NOMO-1 treated with dmso at 0.1 percent for 144 hours (cell line): ENCODE results near the gene LDLRAD4.

Experiments
- DNase-seq: peaks from one replicate; lab custom pipeline; 2025; ENCODE audit not compliant: unreplicated experiment; lab: John Stamatoyannopoulos, UW

The LDLRAD4 gene

DNA sequence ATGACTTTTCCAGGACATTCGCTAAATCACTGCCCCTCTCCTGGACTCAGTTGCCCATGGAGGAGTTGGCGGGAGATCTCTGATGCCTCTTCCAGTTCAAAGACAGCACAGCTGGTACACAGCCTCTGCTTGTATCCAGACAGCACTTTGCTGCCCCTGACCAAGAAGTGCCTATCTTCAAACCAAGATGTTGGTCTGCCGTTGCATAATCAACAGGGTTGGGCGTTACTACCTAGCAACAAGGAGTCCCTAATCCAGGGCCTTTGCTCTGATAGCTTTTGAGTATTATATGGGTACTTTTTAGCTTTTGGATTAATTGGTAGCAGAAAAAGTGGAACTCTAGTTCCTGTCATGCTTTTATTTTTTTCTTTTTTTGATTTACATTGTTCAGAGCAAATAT is 341.2 kb downstream of the LDLRAD4 start:
- DNase-seq = no peak

DNA sequence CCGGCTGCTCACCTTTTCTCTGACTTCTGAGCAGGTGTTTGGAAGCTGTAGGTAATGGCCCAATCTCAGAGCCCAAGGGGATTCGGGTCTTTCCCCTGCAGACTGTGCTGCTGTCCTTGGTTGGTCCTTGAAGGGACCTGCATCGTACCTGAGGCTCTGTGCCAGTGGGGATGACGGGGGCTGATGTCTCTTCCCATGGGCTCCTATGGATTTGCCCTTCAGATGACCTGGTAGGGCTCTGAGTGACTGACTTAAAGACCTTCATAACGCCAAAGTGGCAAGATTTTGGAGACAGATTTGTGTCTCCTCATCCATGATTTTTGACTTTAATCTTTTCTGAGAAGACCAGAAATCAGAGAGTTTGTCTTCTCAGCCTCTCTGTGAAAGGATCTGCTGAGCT is 341.7 kb downstream of the LDLRAD4 start:
- DNase-seq = no peak

DNA sequence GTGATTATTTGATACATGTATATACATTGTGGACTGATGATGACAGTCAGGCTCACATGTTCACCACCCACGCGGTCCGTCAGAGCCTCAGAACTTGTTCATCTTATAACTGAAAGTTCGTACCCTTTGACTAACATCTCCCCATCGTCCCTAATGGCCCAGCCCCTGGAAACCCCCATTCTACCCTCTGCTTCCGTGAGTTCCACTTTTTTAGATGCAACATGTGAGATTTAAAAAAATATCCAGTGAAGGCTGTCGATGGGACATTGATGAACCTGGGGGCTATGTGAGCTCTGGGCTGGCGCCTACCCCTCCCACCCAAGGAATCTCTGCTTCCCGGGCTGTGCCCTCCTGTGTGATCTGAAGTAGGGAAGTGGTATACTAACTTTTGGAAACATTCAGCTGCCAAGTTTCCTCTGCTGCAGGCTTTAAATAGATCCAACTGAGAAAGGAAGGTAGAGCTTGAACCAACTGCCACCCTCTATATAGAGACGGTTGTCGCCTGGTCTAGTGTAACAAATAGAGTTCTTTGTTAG is 344.0 kb downstream of the LDLRAD4 start:
- DNase-seq = peak; percentile 25

DNA sequence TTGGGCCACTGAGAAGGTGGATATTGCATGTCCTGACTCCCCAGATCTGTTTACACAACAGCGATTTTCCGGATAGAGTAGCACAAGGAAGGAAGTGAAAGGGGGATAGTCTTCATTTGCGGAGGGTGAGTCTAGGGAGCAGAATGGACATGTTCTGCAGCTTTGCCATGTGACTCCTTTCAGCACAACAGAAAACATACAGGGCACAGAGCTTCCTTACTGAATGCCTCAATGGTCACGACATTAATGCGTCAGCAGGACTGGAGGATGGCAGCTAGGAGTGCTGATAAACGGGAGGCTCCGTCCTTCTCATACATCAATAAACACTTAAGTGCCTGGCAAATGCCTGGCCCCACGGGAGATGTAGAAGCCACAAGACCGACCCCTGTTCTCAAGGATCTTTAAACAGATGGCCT is 344.8 kb downstream of the LDLRAD4 start:
- DNase-seq = no peak

DNA sequence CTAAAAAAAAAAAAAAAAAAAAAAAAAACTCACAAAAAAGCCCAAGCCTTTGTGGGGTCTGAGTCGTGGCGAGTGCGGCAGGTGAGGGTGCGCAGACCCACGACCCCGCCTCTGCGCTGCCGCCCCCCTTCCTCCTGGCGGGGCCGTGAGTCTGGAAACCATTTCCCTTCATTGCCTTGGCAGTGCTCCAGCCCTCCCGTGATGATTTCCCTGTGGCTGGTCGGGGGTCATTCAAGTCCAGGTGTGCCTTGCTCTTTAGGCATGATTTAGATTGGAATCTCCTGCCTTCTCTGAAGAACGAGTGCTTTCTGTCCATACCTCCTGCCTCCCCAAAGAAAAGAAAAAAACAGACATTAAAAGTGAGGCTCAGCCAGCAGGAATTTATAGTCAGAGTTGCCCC is 346.0 kb downstream of the LDLRAD4 start:
- no peak for DNase-seq

DNA sequence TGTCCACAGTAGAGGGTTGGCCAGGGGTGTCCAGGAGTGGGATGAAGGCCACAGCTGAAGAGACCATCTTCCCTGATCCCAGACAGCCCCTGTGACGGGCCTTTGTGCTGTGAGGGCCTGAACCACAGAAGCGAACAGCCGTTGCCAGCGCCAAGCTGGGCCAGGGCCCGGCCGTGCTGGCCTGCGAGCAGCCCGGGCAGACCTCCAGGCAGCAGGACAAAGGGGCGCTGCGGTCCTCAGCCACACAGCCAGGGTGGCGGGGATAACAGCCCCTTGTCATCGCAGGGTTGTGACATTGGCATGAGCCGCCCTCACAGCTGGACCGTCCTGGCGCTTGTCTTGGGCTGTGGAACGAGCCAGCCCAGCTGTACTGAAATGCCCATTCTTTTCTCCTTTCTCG is 346.7 kb downstream of the LDLRAD4 start:
- no peak for DNase-seq

DNA sequence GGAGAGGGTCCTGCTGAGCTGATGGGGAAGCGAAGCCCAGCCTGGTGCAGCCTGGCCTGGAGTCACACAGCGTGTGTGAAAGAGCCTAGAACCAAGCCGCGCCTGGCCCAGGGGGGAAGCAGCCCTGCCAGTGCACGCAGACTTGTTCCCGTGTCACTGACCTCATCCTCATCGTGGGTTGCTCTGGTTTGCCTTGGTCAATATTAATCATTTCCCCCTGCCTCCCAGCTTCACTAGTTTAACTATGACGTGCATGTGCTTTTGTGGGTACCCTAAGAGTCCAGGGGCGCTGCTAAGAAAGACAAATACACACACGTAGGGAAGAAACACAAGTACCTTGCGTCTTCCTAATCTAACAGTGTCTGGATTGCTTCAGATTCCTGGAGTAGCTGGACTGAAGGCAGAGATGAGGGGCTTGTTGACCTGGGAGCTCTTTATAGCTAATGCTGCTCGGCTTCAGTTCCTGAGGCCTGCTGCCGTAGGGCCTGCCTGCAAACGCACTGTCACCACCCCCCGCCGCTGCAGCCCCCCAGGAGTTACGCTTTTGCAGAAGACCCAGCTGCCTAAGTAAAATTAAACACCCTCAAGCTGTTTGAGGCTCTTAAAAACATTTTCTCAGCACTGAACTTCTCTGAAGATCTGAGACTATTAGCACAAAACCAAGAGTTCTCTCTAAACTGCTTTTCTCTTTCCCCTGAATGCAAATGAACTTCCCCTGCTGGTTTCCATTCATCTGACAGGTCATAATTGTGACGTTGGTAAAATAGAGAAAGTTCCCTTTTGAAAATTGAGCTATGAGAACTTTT is 348.6 kb downstream of the LDLRAD4 start:
- DNase-seq = peak; percentile 12

DNA sequence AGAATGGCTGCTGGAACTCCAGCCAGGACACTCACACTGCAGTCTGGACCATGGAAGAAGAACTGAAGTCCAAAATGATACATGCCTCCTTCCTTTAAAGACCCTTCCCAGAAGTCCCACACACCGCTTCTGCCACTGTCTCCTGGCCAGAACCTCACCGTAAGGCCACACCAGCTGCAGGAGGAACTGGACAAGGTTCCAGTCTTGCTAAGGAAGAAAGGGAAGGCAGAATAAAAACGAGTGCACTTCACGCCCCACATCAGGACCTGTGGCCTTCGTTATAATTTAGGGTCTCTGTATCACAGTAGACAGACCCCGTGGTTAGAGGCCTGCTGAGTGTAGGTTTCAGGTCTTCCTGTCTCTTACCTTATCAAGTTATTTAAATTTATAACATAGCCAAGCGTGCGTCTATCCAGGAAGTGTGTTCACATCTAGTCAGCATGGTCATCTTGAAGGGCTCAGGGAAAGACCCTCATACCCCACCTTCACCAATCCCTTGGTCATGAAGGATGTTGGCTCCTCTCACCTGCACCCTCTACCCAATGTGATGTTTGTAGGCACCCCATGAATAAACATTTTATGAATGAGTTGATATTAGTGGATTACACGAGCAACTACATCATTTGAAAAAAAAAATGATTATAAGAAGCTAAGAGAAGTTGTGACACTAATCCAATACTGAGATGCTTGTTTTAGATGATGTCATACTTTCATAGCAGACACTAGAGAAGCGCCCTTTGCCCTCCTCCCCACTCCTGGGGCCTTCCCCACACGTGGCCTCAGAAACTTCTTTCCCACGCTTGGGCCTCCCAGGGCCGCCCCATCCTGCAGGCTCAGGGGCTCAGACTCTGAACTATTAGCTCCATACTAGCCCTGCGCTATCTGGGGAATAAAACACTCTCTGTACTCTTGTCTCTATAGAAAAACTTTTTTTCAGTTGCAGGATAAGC is 350.2 kb downstream of the LDLRAD4 start:
- no peak for DNase-seq

DNA sequence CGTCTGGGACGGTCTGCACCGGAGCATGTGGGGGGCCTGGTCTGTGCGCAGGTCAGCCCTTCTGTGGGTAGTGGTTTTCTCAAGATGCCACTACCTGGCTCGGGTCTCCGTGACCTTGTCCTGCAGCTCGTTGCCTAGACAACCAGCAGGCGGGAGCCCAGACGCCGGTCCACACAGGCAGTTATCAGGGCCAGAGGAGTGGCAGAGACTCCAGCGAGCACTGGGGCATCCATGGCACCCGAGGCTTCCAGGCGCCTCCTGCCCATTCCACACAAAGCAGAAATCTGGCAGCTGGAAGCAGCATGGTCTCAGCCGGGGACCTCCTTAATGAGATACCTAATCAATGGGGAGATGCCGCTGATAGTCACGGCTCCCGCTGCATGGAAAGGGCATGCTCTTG is 351.7 kb downstream of the LDLRAD4 start:
- DNase-seq = no peak

DNA sequence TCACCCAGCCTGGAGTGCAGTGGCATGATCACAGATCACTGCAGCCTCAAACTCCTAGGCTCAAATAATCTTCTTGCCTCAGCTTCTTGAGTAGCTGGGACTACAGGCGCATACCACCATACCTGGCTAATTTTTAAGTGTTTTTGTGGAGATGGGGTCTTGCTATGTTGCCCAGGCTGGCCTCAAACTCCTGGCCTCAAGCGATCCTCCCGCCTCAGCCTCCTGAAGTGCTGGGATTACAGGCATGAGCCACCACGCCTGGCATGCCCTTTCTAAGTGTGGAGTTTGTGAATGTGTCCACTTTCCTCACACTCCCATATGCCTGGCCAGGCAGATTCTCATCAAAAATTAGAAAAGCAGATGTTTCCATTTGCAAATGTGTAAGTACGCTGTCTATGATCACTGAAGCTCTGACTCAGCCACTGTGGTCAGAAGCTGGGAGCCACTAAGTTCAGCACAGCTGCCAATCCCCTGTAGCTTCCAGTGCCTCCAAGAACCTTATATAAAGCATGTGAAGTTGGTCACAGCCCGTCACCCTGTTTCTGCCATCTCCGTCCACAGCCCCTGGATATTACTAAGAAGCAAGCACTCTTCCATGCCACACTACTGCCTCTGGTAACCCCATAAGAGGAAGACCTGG is 352.4 kb downstream of the LDLRAD4 start:
- no peak for DNase-seq

DNA sequence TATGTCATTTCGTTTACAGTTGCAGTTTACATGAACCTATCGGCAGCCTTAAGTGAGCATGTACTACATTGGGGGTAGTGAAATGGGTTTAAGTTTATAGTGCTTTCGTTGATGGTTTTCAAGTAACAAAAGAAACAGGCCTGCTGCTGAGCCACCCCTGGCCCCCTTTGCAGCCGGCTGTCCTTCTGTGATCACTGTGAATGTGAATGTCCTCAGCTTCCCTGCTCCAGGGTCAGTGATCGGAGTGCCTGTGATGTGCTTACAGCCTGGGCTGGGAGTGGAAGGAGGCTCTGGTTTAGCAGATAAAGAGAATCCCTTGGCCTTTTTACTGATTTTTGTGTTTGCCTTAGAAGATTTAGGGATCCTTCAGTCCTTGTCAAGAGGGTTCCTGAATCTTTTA is 353.6 kb downstream of the LDLRAD4 start:
- DNase-seq = no peak

DNA sequence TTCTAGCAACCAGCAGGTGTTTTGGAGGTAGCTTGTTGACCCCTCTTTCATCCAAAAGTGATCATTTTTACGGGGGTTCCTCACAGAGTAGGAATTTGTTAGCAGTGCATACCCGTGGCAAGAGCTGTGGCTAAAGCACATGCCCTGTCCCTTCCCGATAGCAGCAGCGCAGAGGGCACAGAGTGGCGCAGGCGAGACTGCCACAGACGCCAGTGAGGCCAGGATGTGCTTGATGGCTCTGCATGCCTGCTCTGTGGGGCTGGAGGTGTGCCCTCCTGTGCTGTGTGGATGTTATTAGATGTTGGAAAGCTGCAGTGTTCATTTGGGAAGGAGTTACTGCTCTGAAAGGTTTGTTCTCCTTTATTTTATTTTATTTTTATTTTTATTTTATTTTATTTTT is 354.2 kb downstream of the LDLRAD4 start:
- no peak for DNase-seq

DNA sequence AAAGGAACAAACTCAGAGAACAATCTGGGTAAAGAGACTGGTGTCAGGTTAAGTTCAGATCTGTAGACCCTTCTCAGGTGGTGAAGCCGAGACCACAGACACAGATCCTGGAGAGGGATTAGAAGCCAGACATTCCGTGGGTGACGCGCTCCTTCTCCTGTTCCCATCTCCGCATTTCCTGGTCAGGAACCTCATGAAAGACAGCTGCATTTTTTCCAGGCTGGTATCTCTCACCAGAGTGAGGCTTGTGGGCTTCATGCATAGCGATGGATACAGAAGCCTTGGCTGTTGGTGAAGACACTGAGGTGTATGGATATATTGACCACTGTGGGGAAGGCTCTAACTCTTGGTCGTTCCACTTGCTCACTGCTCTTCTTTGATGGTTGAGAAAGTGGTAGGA is 355.2 kb downstream of the LDLRAD4 start:
- DNase-seq = no peak

DNA sequence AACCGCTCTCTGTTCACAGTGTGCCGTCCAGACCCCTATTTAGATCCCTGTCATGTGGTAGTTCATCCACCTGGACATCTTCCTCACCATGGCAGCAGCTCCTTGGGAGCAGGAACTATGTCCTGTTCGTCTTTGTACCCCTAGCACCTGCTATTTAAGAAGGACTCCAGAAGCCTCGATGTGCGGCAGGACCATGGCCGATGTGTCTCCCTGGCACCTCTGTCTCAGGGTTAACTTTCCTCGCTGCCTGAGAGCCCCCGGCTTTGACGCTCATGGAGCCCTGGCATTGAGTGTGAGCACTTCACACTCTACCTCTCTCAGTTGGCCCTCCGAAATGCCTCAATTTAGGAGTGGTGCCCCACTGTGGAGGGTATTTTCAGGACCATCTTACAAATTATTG is 355.8 kb downstream of the LDLRAD4 start:
- no peak for DNase-seq

DNA sequence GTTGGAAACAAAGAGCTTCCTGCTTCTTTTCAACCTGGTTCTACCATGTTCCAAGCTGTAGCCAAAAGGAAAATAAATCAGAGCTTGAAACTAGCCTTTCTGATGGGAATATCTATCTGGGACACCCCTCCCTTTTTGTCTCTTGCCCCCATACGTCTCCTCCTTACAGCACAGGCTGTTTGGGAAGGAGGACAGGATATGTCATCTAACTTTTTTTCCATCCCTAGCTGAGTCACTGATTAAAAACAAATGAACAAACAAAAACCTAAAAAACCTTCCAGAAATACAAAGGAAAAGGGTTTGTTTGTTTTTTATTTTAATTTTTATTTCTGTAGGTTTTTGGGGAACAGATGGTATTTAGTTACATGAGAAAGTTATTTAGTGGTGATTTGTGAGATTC is 356.2 kb downstream of the LDLRAD4 start:
- DNase-seq = no peak

DNA sequence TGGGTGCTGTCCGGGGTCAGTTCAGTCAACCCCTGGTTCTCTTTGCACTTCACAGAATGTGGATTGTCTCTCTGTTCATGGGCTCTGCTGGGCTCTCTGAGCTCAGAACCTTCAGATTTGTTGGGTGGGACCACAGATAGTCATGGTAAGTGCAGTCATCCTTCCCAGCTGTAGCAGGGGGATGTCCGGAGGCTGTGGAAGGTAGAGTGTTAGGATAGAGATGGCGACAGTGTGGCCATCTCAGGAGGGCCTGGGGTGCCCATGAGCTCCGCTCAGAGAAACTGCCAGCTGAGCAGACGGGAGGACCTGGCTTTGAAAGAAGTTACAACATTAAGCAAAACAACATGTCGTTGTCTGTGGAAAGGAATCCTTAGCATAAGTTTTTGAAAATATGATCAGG is 358.0 kb downstream of the LDLRAD4 start:
- no peak for DNase-seq

DNA sequence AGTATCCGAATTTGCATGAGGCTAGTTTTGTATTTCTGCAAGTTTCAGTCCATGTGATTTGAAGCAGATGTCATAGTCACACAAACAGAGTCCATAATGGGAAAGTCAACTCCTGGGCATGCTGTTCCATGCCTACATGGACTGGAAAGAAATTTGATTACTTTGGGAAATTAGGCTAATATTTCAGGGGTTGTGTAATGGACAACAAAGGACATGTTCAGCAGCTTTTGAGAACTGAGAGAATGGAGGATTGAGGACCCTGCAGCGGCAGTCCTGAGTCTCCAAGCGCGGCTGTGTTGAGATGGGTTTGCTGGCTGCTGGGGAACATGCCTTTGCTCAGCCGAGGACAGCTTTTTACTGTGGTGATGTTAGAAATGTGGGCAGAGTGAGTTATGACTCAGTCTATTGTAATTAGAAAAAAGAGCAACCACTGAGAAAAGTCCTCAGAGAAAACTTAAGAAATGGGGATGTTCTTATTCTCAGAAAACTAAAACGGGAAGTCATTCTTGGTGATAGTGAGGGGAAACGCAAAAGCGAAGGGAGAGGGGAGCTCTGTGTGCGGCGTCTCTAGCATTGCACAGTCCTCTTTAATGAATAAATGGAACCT is 358.6 kb downstream of the LDLRAD4 start:
- DNase-seq = peak; percentile 91

DNA sequence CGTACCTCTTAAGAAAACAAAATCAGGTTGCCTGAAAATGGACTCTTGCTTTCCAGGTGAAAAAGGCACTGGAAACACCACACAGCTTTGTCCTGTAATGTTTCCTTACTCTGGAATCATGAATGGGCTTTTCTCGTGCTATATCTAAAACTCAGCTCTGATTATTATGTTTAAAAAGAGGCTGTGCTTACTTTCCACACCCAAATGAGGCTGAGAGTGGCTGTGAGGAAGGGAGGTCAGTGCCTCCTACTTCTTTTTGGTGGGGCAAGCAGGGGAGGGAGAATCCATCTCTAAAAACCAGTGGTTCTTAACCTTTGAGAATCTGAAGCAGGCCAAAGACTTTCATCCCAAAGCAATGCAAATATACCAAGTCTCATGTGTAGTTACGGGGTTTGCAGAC is 359.2 kb downstream of the LDLRAD4 start:
- DNase-seq = no peak

DNA sequence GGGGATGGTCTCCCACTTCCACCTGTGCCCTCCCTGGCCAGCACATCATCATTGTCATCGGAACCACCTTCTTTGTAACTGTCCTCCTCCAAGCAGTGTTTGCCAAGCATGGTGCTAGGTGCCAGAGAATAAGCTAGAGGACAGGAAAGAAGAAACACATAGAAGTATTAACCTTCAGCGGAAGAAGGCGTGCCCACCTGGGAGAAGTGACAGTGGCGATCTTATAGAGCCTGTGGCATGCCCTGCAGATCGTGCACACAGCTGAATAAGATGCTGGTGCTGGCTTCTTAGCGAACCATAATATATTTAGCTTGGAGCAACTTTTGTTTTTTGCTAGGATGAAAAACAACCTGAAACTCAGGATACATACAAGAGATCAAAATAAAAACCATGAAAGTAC is 359.8 kb downstream of the LDLRAD4 start:
- DNase-seq = no peak

DNA sequence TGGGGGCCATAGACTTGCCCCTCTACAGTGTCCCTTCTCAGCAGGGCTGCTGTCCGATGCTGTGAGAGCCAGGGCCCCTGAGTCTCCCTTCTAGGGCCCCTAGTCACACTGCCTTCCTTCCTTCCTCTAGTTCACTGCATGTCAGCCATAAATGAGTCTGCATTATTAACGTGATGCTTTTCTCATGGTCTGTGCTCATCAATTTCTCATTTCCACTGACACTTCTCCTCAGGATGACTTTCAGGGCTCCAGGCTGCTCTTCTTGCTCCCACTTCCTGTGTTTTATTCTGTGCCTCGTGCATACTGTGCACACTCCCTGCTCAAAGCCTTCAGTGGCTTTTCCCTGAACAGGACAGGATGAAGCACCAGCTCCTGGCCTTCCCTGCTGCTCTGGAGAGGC is 361.3 kb downstream of the LDLRAD4 start:
- peak; percentile 29 for DNase-seq

DNA sequence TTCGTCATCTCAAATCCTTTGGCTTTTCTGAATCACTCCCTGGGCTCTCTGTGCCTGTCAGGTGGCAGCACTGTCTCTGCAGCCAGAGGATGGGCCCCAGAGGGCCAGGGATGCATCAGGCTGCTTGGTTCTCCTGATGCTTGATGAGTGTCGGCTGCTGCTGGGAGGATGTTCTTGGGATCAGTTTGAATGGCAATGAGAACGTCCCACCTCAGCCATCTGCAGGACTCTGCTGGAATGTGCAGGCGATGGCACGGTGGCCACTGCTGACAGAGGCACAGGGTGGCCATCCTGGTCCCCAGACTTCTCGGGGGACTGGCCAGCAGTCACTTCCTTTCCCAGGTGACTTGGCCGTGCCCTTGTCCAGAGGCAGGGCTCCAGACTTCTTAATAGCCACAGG is 361.8 kb downstream of the LDLRAD4 start:
- no peak for DNase-seq
